H1 (cell line): ENCODE results near the gene LIPM. TPM values are rescaled to one million over a fixed set of nuclear protein-coding genes. Genes with fewer than 3 reads are reported as not detected.

ENCODE experiments used
- CTCF ChIA-PET: fragments of 300-600 bp; sonication (Branson Sonifier 250); formaldehyde crosslinking; loops from one replicate; lab custom pipeline; 2021; ENCODE audit not compliant: partially characterized antibody; lab: Charles Lee
- POLR2A ChIA-PET: fragments of 300-600 bp; sonication (Branson Sonifier 250); formaldehyde crosslinking; loops from one replicate; lab custom pipeline; 2021; ENCODE audit warnings: inconsistent platforms; ENCODE audit not compliant: partially characterized antibody; lab: Charles Lee
- DNase-seq, 2 experiments: peaks; one replicate each; pipeline versions ENCODE4 v3.0.0 to v3.0.0-alpha.2; 2010 to 2022; ENCODE audit warnings: low spot score in 2 of 2, low read depth in 1 of 2, mixed read lengths in 1 of 2
- FAIRE-seq: peaks from 2 replicates; lab custom pipeline; 2011; peaks lifted over from hg19 to GRCh38; lab: Jason Lieb, UNC
- H2AFZ ChIP-seq: 2 replicates; pipeline ENCODE4 v1.8.1; 2012; ENCODE audit warnings: low read length, inconsistent platforms
- H2AK5ac ChIP-seq: 2 replicates; pipeline ENCODE4 v1.6.1; 2013; ENCODE audit warnings: low read depth, low read length
- H2BK120ac ChIP-seq: replicated peaks from 2 replicates; pipeline ENCODE3; 2013; ENCODE audit warnings: low read depth, low read length, inconsistent platforms
- H2BK12ac ChIP-seq: 2 replicates; pipeline ENCODE4 v1.6.1; 2013; ENCODE audit warnings: low read depth, low read length
- H2BK15ac ChIP-seq: 2 replicates; pipeline ENCODE4 v1.6.1; 2013; ENCODE audit warnings: low read length
- H2BK20ac ChIP-seq: 2 replicates; pipeline ENCODE4 v1.6.1; 2013; ENCODE audit warnings: low read length
- H2BK5ac ChIP-seq: 2 replicates; pipeline ENCODE4 v1.6.1; 2013; ENCODE audit warnings: low read depth, low read length
- H3K14ac ChIP-seq: 2 replicates; pipeline ENCODE4 v1.6.1; 2013; ENCODE audit warnings: inconsistent platforms; ENCODE audit not compliant: insufficient read length
- H3K18ac ChIP-seq: 2 replicates; pipeline ENCODE4 v1.6.1; 2013; ENCODE audit warnings: low read length; ENCODE audit errors: extremely low read depth
- H3K23ac ChIP-seq: 2 replicates; pipeline ENCODE4 v1.6.1; 2013; ENCODE audit warnings: inconsistent platforms; ENCODE audit not compliant: insufficient read length
- H3K23me2 ChIP-seq: 2 replicates; pipeline ENCODE4 v1.6.1; 2013; ENCODE audit warnings: low read depth, low read length
- H3K27ac ChIP-seq: 2 replicates; pipeline ENCODE4 v1.6.1; 2011; ENCODE audit warnings: low read depth, low read length, inconsistent platforms
- H3K27me3 ChIP-seq, 4 experiments: replicated peaks in 1 of 4; 1 replicate in 1 of 4; 2 replicates in 3 of 4; pipeline versions ENCODE4 v1.6.1 to v1.8.1; 2011 to 2013; ENCODE audit warnings: low read length in 3 of 4, mild to moderate bottlenecking in 3 of 4, inconsistent platforms in 2 of 4, mixed read lengths in 2 of 4, moderate library complexity in 1 of 4; ENCODE audit not compliant: control insufficient read depth in 3 of 4, insufficient read depth in 3 of 4; ENCODE audit errors: extremely low read depth in 1 of 4
- H3K36me3 ChIP-seq, 4 experiments: 2 replicates each; pipeline versions ENCODE4 v1.6.1 to v1.8.1; 2011 to 2013; ENCODE audit warnings: mild to moderate bottlenecking in 4 of 4, low read length in 3 of 4, moderate library complexity in 2 of 4, control low read depth in 1 of 4, inconsistent platforms in 1 of 4; ENCODE audit not compliant: insufficient read depth in 4 of 4, control insufficient read depth in 2 of 4
- H3K4ac ChIP-seq: replicated peaks from 2 replicates; pipeline ENCODE3; 2013; ENCODE audit warnings: low read length, low read depth, mixed read lengths, inconsistent platforms; ENCODE audit not compliant: insufficient read length
- H3K4me1 ChIP-seq, 4 experiments: replicated peaks in 1 of 4; 1 replicate in 1 of 4; 2 replicates in 3 of 4; pipeline versions ENCODE4 v1.6.1 to v1.8.1; 2011 to 2013; ENCODE audit warnings: low read length in 3 of 4, inconsistent platforms in 2 of 4, mixed read lengths in 1 of 4; ENCODE audit not compliant: insufficient read depth in 4 of 4, control insufficient read depth in 3 of 4
- H3K4me2 ChIP-seq, 2 experiments: 2 replicates each; pipeline versions ENCODE4 v1.6.1 to v1.8.1; 2011 to 2013; ENCODE audit warnings: low read depth in 2 of 2, low read length in 2 of 2, control low read depth in 1 of 2, inconsistent platforms in 1 of 2, mild to moderate bottlenecking in 1 of 2; ENCODE audit not compliant: insufficient read depth in 1 of 2
- H3K4me3 ChIP-seq, 4 experiments: fragments of 200-600, 300-600 bp in 1 of 4; sonication (generic), shearing (Covaris generic), sonication (Bioruptor Twin) in 1 of 4; 2 replicates each; pipeline versions ENCODE4 v1.5.1 to v1.8.1; 2011 to 2016; ENCODE audit warnings: low read length in 4 of 4, low read depth in 3 of 4, control low read depth in 2 of 4, inconsistent platforms in 2 of 4, mild to moderate bottlenecking in 2 of 4, mixed read lengths in 1 of 4, moderate library complexity in 1 of 4; ENCODE audit not compliant: insufficient read depth in 2 of 4; ENCODE audit errors: extremely low read depth in 1 of 4
- H3K56ac ChIP-seq: replicated peaks from 2 replicates; pipeline ENCODE3; 2013; ENCODE audit warnings: low read depth, mild to moderate bottlenecking, mixed read lengths, low read length, inconsistent platforms; ENCODE audit not compliant: insufficient read length
- H3K79me1 ChIP-seq: 2 replicates; pipeline ENCODE4 v1.6.1; 2013; ENCODE audit warnings: low read depth, low read length, control low read depth
- H3K79me2 ChIP-seq, 2 experiments: 2 replicates each; pipeline versions ENCODE4 v1.6.1 to v1.8.1; 2012 to 2013; ENCODE audit warnings: low read length in 2 of 2, mild to moderate bottlenecking in 2 of 2, inconsistent platforms in 1 of 2; ENCODE audit not compliant: insufficient read depth in 2 of 2, control insufficient read depth in 1 of 2
- H3K9ac ChIP-seq, 4 experiments: replicated peaks in 1 of 4; 1 replicate in 1 of 4; 2 replicates in 3 of 4; pipeline versions ENCODE4 v1.6.1 to v1.8.1; 2011 to 2013; ENCODE audit warnings: low read depth in 3 of 4, low read length in 3 of 4, control low read depth in 2 of 4, mild to moderate bottlenecking in 2 of 4, moderate library complexity in 2 of 4, inconsistent platforms in 1 of 4; ENCODE audit errors: extremely low read depth in 1 of 4
- H3K9me3 ChIP-seq, 2 experiments: 2 replicates each; pipeline versions ENCODE4 v1.6.1 to v1.8.1; 2012 to 2013; ENCODE audit warnings: mild to moderate bottlenecking in 2 of 2, moderate library complexity in 2 of 2, control low read depth in 1 of 2, inconsistent platforms in 1 of 2, low read depth in 1 of 2, low read length in 1 of 2, mixed read lengths in 1 of 2; ENCODE audit not compliant: insufficient read depth in 2 of 2
- H4K20me1 ChIP-seq, 2 experiments: replicated peaks in 1 of 2; 2 replicates each; pipeline versions ENCODE3 to v1.8.1; 2011 to 2013; ENCODE audit warnings: inconsistent platforms in 2 of 2, low read length in 2 of 2, mild to moderate bottlenecking in 1 of 2; ENCODE audit not compliant: insufficient read depth in 2 of 2, control insufficient read depth in 1 of 2
- H4K5ac ChIP-seq: 2 replicates; pipeline ENCODE4 v1.6.1; 2013; ENCODE audit warnings: low read length, low read depth, mixed read lengths, inconsistent platforms; ENCODE audit not compliant: insufficient read length
- H4K8ac ChIP-seq: 2 replicates; pipeline ENCODE4 v1.8.0; 2013; ENCODE audit warnings: mild to moderate bottlenecking, moderate library complexity, low read length, inconsistent platforms; ENCODE audit not compliant: insufficient read depth; ENCODE audit errors: extremely low read depth
- H4K91ac ChIP-seq: replicated peaks from 2 replicates; pipeline ENCODE3; 2013; ENCODE audit warnings: low read length, mixed read lengths, inconsistent platforms; ENCODE audit not compliant: insufficient read length
- NRF1 ChIP-seq: IDR thresholded peaks from 2 replicates; pipeline ENCODE4 v1.6.1; 2011; ENCODE audit warnings: mild to moderate bottlenecking, low read depth, low read length, improper control_type of control experiment
- SP1 ChIP-seq: IDR thresholded peaks from 2 replicates; pipeline ENCODE4 v1.6.1; 2011; ENCODE audit warnings: low read depth, low read length
- polyA plus RNA-seq, 7 experiments: library from polyadenylated mRNA; depleted of rRNA in 3 of 7; stranded (reverse) in 5 of 7; unstranded in 2 of 7; fragments of >200 nt in 5 of 7; fragments of 200-250 nt in 2 of 7; gene quantifications; 1 replicate in 5 of 7; 2 replicates in 1 of 7; 4 replicates in 1 of 7; pipeline versions ENCODE4 v1.2.1 to v1.2.3, GENCODE V29; 2011 to 2013; ENCODE audit warnings: missing spikeins in 2 of 7, mixed read lengths in 2 of 7
- total RNA-seq: library from RNA; stranded (reverse); fragmentation: NEBNext Ultra II Directional; extraction: Animal tissue kit (Norgen Biotek cat#: 25700); gene quantifications from 2 replicates; pipeline ENCODE4 v1.2.1, GENCODE V29; 2021

Gene LIPM
- total and polyA plus RNA-seq, 2 of the 8 experiments (the other 6 are each of a cell fraction or from before 2014, with no cell fraction given): not detected

GRCh38 chr10:88820748-88821401 is 18.3 kb downstream of the LIPM start:
- Histone ChIP-seq H2BK120ac (no peak overlapping the region), H4K20me1 (no peaks in the 10 kb centered on the region), H2AK5ac (no peak overlapping the region), H2BK20ac (no peak overlapping the region), H3K18ac (no peak overlapping the region), H3K27ac (no peak overlapping the region), H3K79me1 (no peaks in the 10 kb centered on the region), H3K27me3 (no peaks in the 10 kb centered on the region), H2BK15ac (no peak overlapping the region), H3K23ac (no peak overlapping the region), H3K4me2 (no peak overlapping the region), H4K91ac (no peak overlapping the region), H4K5ac (no peak overlapping the region), H3K56ac (no peak overlapping the region), H2BK12ac (no peak overlapping the region), H3K36me3 (no peaks in the 10 kb centered on the region), H2AFZ (no peak overlapping the region), H3K4me3 (no peak overlapping the region), H3K9ac (no peak overlapping the region), H3K14ac (no peak overlapping the region), H4K8ac (no peak overlapping the region), H3K23me2 (no peaks in the 10 kb centered on the region; the same call in 1 of the 2 replicates), H3K4me1 (no peaks in the 10 kb centered on the region), H2BK5ac (no peak overlapping the region), H3K9me3 (no peaks in the 10 kb centered on the region), H3K4ac (no peak overlapping the region), H3K79me2 (no peaks in the 10 kb centered on the region)
- CTCF ChIA-PET: interaction anchor here (0.7 to 2.0 kb wide), 7 partner anchors 9 to 239 kb away, joined by 3 to 12 read pairs (median 4); no protein-coding TSS in a partner anchor
- POLR2A ChIA-PET: no interaction called here
- no peak for TF ChIP-seq SP1
- TF ChIP-seq NRF1: no peak
- FAIRE-seq (no peak), DNase-seq (no peak)
